Activated CD8-positive, alpha-beta T cell treated with anti-CD3 and anti-CD28 coated beads for 36 hours (primary cell): ENCODE data around the gene DAZAP1. TPM values are rescaled to one million over a fixed set of nuclear protein-coding genes. Genes with fewer than 3 reads are reported as not detected.

ENCODE experiments used
- ATAC-seq: fragments of 200-7000 bp; cut with Tn5 transposase; one replicate; pipeline ENCODE4 v1.10.0; 2021; ENCODE audit warnings: mild to moderate bottlenecking, moderate library complexity
- CTCF ChIA-PET: fragments of 350-600 bp; sonication (Branson Sonifier 250); formaldehyde crosslinking; loops from one replicate; lab custom pipeline; 2021; ENCODE audit warnings: antibody characterized with exemption; lab: Charles Lee
- POLR2A ChIA-PET: fragments of 350-600 bp; sonication (Branson Sonifier 250); formaldehyde crosslinking; loops from one replicate; lab custom pipeline; 2021; ENCODE audit warnings: antibody characterized with exemption; lab: Charles Lee
- DNase-seq: peaks from one replicate; pipeline ENCODE4 v3.0.0-alpha.2; 2020
- H3K27ac Mint-ChIP-seq: one replicate; pipeline ENCODE4 v1.8.0; 2021; ENCODE audit warnings: mild to moderate bottlenecking, mixed read lengths
- H3K27me3 Mint-ChIP-seq: one replicate; pipeline ENCODE4 v1.8.0; 2021; ENCODE audit warnings: mixed read lengths
- H3K36me3 Mint-ChIP-seq: one replicate; pipeline ENCODE4 v1.8.0; 2021; ENCODE audit warnings: low read depth, mixed read lengths
- H3K4me1 Mint-ChIP-seq: one replicate; pipeline ENCODE4 v1.8.0; 2021; ENCODE audit warnings: low read depth, mixed read lengths
- H3K4me3 Mint-ChIP-seq: one replicate; pipeline ENCODE4 v1.8.0; 2021; ENCODE audit warnings: mild to moderate bottlenecking, moderate library complexity, mixed read lengths
- H3K9me3 Mint-ChIP-seq: one replicate; pipeline ENCODE4 v1.8.0; 2021; ENCODE audit warnings: mixed read lengths
- intact Hi-C: fragments of 100-400 bp; cut with micrococcal nuclease; formaldehyde crosslinking; loops from one replicate; pipeline ENCODE4 v1.10.0; 2022
- total RNA-seq, 2 experiments: library from RNA; stranded (reverse); gene quantifications; one replicate each; pipeline ENCODE4 v1.2.3, GENCODE V29; 2021
- TF ChIP-seq, protein P1 (sequence below): fragments of 200-600 bp; IDR thresholded peaks from one replicate; pipeline ENCODE4 v1.8.0; 2022; ENCODE audit warnings: antibody characterized with exemption, mild to moderate bottlenecking

DAZAP1 gene
- total RNA-seq, 2 experiments from 2014 or later, result 263 to 283 TPM

DNA sequence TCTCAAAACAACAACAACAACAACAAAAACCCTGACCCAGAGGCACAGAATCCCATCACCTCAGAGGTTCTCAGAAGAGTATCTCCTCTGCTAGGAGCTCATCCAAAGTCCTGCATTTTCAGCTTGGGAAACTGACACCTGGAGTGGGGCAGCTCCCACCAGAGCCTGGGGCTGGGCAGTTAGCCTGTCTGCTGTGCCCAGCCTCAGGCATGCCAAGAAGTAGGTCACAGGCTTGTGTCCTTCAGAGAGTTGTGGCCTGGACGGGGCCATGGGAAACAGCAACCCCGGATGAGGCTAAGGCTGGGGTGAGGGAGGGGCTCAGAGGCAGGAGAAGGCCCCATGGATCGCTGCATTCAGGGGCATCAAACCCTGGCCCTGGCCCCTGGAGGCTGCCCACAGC lies 21.6 kb upstream of the DAZAP1 start:
- H3K4me1 Mint-ChIP-seq, result peaks cover 15% of the 10 kb centered on the region
- no peaks in the 10 kb centered on the region for H3K9me3 Mint-ChIP-seq
- no peak overlapping the region for H3K27ac Mint-ChIP-seq
- H3K4me3 Mint-ChIP-seq, result no peak overlapping the region
- ChIA-PET POLR2A (interaction anchor here (0.6 kb wide), 1 partner anchor 881 kb away, joined by 3 read pairs; no protein-coding TSS in a partner anchor), CTCF (interaction anchor here (0.8 to 1.3 kb wide), 2 partner anchors 70 to 141 kb away, joined by 3 read pairs; no protein-coding TSS in a partner anchor)
- DNase-seq (no peak), ATAC-seq (no peak)
- intact Hi-C loops, result loop anchor here (2.0 kb wide), 1 partner anchor 15 kb away; the partner anchor contains the start of gene GAMT
- peaks cover 3% of the 10 kb centered on the region for H3K27me3 Mint-ChIP-seq
- H3K36me3 Mint-ChIP-seq, result peaks cover 28% of the 10 kb centered on the region
- TF ChIP-seq, protein P1, sequence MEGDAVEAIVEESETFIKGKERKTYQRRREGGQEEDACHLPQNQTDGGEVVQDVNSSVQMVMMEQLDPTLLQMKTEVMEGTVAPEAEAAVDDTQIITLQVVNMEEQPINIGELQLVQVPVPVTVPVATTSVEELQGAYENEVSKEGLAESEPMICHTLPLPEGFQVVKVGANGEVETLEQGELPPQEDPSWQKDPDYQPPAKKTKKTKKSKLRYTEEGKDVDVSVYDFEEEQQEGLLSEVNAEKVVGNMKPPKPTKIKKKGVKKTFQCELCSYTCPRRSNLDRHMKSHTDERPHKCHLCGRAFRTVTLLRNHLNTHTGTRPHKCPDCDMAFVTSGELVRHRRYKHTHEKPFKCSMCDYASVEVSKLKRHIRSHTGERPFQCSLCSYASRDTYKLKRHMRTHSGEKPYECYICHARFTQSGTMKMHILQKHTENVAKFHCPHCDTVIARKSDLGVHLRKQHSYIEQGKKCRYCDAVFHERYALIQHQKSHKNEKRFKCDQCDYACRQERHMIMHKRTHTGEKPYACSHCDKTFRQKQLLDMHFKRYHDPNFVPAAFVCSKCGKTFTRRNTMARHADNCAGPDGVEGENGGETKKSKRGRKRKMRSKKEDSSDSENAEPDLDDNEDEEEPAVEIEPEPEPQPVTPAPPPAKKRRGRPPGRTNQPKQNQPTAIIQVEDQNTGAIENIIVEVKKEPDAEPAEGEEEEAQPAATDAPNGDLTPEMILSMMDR, result no peak

DNA sequence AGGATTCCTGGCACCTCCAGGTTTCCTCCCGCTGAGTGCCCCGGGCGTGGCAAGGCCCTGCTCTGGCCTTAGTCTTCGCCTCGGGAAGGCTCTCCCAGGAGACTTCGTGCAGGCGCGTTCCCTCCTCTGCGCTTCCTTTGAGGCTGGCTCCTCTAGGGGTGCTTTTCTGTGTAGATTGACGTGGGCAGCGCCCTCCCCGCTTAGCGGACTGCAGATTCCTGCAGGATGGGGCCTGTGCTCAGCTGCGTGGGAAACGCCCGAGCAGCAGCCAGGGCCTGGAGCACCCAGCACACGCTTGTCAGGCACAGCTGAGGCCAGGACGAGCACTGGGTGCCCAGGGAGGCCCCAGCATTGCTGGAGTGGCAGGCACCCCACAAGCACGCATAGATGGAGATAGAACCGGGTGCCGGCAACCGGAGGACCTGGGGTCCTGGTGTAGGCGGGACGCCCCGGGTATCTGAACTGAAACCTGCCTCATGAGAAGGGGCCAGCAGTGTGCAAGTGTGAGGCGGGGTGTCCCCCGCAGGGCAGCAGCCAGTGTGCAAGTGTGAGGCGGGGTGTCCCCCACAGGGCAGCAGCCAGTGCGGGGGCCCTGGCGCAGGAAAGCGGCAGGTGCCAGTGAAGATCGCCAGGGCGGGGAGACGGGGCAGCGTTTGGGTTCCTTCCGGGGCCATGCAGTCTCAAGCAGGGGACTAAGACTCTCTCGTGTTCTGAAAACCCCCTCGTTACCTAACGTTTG lies 20.3 kb upstream of the DAZAP1 start:
- H3K27ac Mint-ChIP-seq, result no peak overlapping the region
- DNase-seq (no peak), ATAC-seq (no peak)
- ChIA-PET POLR2A (no interaction called here), CTCF (no interaction called here)
- no peak overlapping the region for H3K4me3 Mint-ChIP-seq
- peaks cover 15% of the 10 kb centered on the region for H3K4me1 Mint-ChIP-seq
- TF ChIP-seq, protein P1, result no peak
- H3K27me3 Mint-ChIP-seq, result peaks cover 3% of the 10 kb centered on the region
- intact Hi-C loops, result no loop called here
- H3K36me3 Mint-ChIP-seq, result peaks cover 31% of the 10 kb centered on the region
- H3K9me3 Mint-ChIP-seq, result no peaks in the 10 kb centered on the region

DNA sequence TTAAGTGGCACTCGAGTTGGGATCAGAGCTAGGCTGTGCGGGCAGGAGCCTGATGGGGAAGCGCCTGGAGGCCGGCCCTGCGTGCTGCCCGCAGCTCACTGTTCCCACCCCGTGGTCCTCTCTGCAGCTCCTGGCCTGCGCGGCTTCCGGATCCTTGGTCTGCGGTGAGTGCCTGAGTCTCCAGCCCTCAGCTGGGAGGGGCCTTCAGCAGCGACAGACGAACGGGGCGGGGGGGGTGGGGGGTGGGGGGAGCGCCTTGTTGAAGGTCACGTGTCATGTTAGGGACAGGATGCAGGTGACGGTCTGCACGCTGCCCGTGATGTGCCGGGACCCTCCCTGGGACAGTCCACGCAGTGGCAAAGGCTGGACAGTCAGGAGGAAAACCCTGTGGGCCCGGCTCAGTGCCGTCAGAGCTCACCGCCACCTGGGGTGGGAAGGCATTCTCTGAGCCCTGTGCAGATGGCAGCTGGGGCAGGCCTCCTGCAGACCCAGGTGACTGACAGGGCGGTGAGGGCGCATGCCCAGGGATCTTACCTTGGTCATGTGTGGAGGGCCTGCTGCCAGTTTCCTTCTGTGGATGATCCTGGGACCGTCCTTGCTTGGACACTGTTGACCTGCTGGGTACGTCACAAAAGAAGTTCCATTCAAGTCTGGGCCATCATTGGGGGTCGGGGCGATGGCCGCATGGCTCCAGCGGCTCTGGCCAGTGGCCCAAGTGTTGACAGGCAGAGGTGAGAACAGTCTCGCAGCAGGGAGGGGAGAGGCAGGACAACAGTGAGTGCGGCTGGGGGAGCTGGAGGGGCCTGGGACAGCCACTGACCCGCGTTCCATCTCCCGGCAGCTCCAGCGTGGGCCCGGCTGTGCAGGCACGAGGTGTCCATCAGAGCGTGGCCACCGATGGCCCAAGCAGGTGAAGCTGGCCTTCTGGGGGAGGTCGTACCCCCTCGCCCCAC lies 19.4 kb upstream of the DAZAP1 start:
- Mint-ChIP-seq H3K4me3 (no peak overlapping the region), H3K9me3 (no peaks in the 10 kb centered on the region), H3K36me3 (peaks cover 35% of the 10 kb centered on the region), H3K27me3 (peaks cover 3% of the 10 kb centered on the region), H3K27ac (no peak overlapping the region), H3K4me1 (peaks cover 13% of the 10 kb centered on the region)
- no peak for ATAC-seq
- intact Hi-C loops, result no loop called here
- no peak for DNase-seq
- TF ChIP-seq, protein P1, result no peak
- CTCF ChIA-PET, result no interaction called here
- POLR2A ChIA-PET, result no interaction called here

DNA sequence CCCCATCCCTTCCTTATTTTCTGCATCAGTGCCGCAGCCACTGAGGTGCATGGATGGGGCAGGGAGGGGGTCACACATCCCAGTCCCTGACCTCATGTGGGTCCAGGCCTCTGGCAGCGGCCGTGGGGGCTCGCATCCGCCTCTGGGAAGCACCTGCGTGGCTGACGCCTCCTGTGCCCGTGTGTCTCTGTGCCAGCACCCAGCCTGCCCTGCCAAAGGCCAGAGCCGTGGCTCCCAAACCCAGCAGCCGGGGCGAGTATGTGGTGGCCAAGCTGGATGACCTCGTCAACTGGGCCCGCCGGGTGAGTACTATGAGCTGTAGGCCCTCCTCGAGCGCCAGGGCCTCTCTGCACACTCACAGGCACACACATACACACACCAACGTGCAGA lies 18.8 kb upstream of the DAZAP1 start:
- Mint-ChIP-seq H3K4me3 (no peak overlapping the region), H3K9me3 (no peaks in the 10 kb centered on the region), H3K36me3 (peaks cover 31% of the 10 kb centered on the region), H3K4me1 (peaks cover 9% of the 10 kb centered on the region), H3K27ac (no peak overlapping the region), H3K27me3 (no peaks in the 10 kb centered on the region)
- no peak for ATAC-seq
- CTCF ChIA-PET, result no interaction called here
- intact Hi-C loops, result no loop called here
- DNase-seq, result no peak
- TF ChIP-seq, protein P1, result no peak
- POLR2A ChIA-PET, result no interaction called here
